ENCODE measurements around the gene TRIP12.
"Not testable (repeated sequence)": the region's sequence is repeated elsewhere in the genome, so short reads cannot be mapped to it uniquely, and the experiment has no call there.

Gene TRIP12

GRCh38 chr2:229921892-229922448 lies at the start of gene TRIP12:
Gene TRIP12, minus strand, starts transcription at chr2:229922009. Its CDS starts 41,930 bp downstream, at chr2:229880079.
- DNase-seq (ENCODE audit: low read depth), result peak; percentile 99

DNA sequence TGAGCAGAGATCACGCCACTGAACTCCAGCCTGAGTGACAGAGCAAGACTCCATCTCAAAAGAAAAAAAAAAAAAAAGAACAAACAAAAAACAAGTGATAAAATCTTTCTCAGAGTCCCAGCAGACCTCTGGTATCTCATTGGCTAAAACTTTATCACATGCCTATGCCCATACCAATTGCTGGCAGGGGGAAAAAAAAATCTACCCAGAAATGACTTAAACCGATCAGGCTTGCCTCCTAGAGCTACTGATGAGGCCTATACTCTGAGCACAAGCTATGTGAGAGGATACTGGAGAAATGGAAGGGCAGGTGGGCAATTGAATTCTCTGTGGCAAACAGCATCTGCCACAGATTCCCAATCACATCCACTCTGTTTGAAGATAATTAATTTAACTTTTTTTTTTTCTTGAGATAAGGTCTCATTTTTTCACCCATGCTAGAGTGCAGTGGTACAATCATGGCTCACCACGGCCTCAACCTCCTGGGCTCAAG lies 49.5 kb upstream of the TRIP12 start:
- no peak for DNase-seq (ENCODE audit: low read depth)

DNA sequence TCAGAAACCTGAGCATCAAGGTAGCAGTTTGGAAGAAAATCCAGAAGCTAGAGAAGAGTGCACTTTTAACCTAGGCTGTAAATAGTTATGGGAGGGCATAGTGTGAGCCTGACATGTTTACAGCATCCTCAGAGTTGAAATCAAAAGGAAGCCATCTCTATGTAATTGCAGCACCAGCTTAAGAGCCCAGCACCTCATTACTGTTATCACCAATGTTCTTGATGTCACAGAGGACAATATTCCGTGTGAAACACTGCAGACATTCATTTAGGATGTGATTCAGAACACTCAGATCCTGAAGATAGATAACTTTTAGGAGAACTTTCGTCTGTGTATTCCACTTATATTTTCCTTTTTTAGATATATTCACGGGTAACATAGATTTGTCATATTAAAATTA lies 48.6 kb upstream of the TRIP12 start:
- no peak for DNase-seq (ENCODE audit: low read depth)

GRCh38 chr2:229969921-229970320 lies 48.1 kb upstream of the TRIP12 start:
- DNase-seq (ENCODE audit: low read depth), result no peak

DNA sequence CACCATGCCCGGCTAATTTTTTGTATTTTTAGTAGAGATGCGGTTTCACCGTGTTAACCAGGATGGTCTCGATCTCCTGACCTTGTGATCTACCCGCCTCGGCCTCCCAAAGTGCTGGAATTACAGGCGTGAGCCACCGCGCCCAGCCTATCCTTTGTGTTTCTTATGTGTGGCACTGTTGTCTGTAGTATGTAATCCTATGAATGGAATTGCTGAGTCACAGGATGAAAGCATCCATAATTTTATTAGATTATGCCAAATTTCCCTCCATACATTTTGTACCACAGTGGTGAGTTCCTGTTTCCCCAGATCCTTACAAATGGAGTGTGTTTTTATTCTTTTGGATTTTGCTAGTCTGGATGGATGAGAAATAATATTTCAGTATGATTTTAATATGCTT lies 41.8 kb upstream of the TRIP12 start:
- peak; percentile 28 for DNase-seq (ENCODE audit: low read depth)

GRCh38 chr2:229956491-229956890 lies 34.7 kb upstream of the TRIP12 start:
- DNase-seq (ENCODE audit: low read depth), result no peak

DNA sequence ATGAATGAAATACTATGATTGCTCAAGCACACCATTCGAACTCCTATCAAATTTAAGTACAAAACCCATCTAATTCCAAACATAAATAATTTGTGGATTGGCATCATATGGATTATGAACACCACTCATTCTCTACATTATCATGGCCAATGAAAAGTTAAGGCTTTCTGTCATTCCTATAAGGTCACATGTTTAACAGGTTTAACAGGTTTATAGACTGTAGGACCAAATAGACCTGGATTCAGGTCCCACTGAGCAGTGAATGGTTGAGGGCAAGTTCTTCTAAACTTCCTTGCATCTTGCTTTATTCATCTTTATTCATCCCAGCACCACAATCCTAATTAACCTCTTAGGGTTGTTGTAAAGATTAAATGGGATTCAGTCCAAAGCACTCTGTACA lies 33.9 kb upstream of the TRIP12 start:
- no peak for DNase-seq (ENCODE audit: low read depth)

GRCh38 chr2:229952256-229952835 lies 30.5 kb upstream of the TRIP12 start:
- no peak for DNase-seq (ENCODE audit: low read depth)

- DNase-seq (ENCODE audit: low read depth), result no peak
These were observed 25.7 kb upstream of the TRIP12 start for GRCh38 chr2:229947544-229947943.

DNA sequence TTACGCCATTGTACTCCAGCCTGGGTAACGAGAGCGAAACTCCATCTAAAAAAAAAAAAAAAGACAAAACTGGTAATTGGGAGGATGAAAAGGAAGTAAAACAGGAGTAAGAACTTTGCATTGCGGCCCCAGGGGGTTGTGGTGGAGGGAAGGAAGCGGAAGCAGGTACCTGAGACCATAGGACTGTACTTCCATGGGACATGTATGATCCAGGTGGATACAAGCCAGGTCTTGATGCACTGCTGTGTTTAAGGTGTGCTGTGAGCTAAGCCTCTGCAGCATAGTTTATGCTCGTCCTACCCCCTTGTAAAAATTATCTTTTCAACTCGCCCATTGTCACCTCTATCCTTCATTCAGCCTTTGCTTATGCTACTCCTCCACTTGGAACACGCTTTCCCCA lies 24.2 kb upstream of the TRIP12 start:
- DNase-seq (ENCODE audit: low read depth), result no peak

- DNase-seq (ENCODE audit: low read depth), result peak; percentile 17
These were observed 22.1 kb upstream of the TRIP12 start for GRCh38 chr2:229943770-229944449.

- DNase-seq (ENCODE audit: low read depth), result no peak
These were observed 21.4 kb upstream of the TRIP12 start for GRCh38 chr2:229943171-229943570.

DNA sequence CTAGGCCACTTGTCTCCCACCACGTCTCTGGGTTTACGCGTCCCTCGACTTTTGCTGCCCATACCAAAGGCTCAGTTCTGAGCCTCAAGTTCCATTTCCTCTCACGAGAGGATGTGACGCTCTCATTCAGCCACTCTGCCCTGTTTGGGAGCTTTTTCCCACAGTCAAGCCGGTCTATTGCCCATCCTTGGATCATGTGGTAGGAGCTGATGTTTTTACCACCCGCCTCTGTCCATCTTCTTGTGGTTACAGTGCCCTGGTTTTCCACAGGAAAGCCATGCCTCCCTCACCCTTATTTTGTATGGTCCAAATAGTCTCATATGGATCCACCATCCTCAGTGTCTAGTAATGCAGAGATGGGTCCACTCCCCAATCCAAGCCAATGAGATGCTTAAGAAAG lies 20.9 kb upstream of the TRIP12 start:
- DNase-seq (ENCODE audit: low read depth), result no peak

DNA sequence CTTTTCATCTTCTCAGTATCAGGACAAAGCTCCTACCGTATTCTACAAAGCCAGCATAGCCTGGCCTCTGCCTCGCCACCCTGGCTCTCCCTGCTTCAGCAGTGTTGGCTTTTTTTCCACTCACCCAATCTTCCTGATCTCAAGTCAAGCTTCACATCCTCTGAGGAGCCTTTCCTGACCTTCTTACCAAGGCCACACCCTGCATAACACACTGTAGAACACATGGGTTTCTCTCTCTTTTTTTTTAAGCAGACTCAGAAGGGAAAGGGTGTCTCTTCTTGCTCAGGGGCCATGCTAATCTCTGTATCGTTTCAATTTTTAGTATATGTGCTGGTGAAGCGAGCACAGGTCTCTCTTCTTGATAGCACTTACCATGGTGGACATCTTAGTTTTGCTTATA lies 15.7 kb upstream of the TRIP12 start:
- no peak for DNase-seq (ENCODE audit: low read depth)

- DNase-seq (ENCODE audit: low read depth), result no peak
These were observed 9.4 kb upstream of the TRIP12 start for GRCh38 chr2:229931241-229931640.

DNA sequence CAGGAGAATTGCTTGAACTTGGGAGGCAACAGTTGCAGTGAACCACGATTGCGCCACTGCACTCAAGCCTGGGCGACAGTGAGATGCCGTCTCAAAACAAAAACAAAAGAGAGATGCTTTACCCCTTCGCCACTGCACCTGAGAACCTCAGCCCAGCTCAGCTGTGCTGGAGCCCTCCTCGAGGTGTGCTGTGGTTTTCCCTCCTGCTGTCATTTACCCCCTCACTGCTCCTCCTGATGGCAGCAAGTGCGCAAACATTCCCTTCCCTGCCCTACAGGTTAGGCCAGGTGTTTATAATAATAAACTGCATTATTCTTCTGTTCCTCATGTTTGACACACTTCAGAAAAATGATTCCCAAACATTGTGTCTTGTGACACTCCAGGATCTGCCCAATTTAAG lies 8.8 kb upstream of the TRIP12 start:
- no peak for DNase-seq (ENCODE audit: low read depth)

DNA sequence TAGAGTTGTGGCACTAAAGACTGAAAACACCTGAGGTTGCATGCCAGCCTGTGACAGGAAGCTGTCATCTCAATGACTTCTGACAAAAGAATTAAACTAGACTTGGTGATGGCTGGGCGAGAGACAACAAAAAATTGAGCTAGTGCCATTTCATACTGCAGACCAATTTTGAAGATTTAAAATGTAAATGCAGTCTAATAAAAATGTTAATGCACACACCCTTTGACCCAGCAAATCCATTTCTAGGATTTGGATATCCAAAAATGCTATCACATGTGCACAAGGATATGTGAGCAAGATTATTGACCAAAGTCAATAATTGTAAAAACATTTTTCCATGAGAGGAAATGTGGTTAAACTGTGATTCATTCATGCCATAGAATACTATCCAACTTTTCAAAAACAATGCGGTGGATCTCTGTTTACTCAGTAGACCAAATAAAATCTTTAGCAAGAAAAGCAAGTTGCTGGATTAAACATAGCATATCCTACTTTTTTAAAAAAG lies 6.1 kb upstream of the TRIP12 start:
- peak; percentile 64 for DNase-seq (ENCODE audit: low read depth)

- DNase-seq (ENCODE audit: low read depth), result no peak
These were observed 3.4 kb upstream of the TRIP12 start for GRCh38 chr2:229925201-229925600.

- DNase-seq (ENCODE audit: low read depth), result not testable (repeated sequence)
These were observed 2.7 kb upstream of the TRIP12 start for GRCh38 chr2:229924541-229924940.

- DNase-seq (ENCODE audit: low read depth), result peak; percentile 87
These were observed 909 bp upstream of the TRIP12 start, which contains the start of gene FBXO36 for GRCh38 chr2:229922449-229923386. Gene FBXO36, plus strand, starts transcription at chr2:229922503. Its CDS starts 11 bp downstream, at chr2:229922514.

- peak; percentile 39 for DNase-seq (ENCODE audit: low read depth)
These were observed 513 bp downstream of the TRIP12 start for GRCh38 chr2:229921101-229921891.
